Sigmoid colon (tissue), 4 donors: ENCODE data around the gene DPP6.

Experiments
- EP300 ChIP-seq, 4 donors: sonication (generic); formaldehyde crosslinking; IDR thresholded peaks; one replicate each; pipeline ENCODE4 v1.6.1; 2017; ENCODE audit warnings: antibody characterized with exemption in 4 of 4
- POLR2A ChIP-seq, 2 donors: fragments of 450-650 bp; IDR thresholded peaks; one replicate each; pipeline ENCODE4 v1.6.1; 2016; ENCODE audit warnings: antibody characterized with exemption in 2 of 2, mild to moderate bottlenecking in 2 of 2, moderate library complexity in 2 of 2
- POLR2AphosphoS5 ChIP-seq, 4 donors: sonication (generic); formaldehyde crosslinking; IDR thresholded peaks; one replicate each; pipeline ENCODE4 v1.6.1; 2017; ENCODE audit warnings: antibody characterized with exemption in 4 of 4
- TF ChIP-seq, protein P1 (sequence below), 4 experiments: fragments of 450-650 bp in 3 of 4; fragments of 200-600 bp in 1 of 4; IDR thresholded peaks; one replicate each; pipeline ENCODE4 v1.5.1; 2016 to 2019; ENCODE audit warnings: antibody characterized with exemption in 4 of 4, mild to moderate bottlenecking in 3 of 4, moderate library complexity in 2 of 4

DNA sequence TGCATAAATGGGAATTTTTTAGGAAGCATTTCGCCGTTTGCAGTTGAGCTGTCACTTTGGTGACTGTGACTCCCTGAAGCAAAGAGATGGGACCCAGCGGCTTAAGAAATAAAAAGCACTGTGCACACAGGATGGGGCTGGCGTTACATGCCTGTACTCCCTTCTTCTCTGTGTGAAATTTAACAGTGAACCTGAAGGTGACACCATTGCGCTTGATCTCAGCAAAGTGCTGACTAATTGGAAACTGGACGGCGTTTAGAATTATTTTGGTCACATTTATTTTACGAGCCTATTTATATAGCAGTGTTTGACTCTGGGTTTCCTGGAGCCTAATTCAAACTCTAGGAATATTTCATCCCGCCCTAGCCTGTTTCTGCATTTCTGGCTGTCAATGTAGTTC, 804.5 kb downstream of the DPP6 start:
- TF ChIP-seq, protein P1, sequence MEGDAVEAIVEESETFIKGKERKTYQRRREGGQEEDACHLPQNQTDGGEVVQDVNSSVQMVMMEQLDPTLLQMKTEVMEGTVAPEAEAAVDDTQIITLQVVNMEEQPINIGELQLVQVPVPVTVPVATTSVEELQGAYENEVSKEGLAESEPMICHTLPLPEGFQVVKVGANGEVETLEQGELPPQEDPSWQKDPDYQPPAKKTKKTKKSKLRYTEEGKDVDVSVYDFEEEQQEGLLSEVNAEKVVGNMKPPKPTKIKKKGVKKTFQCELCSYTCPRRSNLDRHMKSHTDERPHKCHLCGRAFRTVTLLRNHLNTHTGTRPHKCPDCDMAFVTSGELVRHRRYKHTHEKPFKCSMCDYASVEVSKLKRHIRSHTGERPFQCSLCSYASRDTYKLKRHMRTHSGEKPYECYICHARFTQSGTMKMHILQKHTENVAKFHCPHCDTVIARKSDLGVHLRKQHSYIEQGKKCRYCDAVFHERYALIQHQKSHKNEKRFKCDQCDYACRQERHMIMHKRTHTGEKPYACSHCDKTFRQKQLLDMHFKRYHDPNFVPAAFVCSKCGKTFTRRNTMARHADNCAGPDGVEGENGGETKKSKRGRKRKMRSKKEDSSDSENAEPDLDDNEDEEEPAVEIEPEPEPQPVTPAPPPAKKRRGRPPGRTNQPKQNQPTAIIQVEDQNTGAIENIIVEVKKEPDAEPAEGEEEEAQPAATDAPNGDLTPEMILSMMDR (IDR thresholded peaks at IDR 0.05): no peak
- no peak for TF ChIP-seq EP300 (IDR thresholded peaks at IDR 0.05)
- no peak for TF ChIP-seq POLR2AphosphoS5 (IDR thresholded peaks at IDR 0.05)
- no peak for TF ChIP-seq POLR2A (IDR thresholded peaks at IDR 0.05)
